HG03097 (cell line): Measurements from ENCODE around the gene LAGE3.

ENCODE experiments used
- ATAC-seq: cut with Tn5 transposase; IDR thresholded peaks from one replicate; pipeline ENCODE4 v1.9.1; 2021; ENCODE audit not compliant: unreplicated experiment, low FRiP score

The LAGE3 gene

DNA sequence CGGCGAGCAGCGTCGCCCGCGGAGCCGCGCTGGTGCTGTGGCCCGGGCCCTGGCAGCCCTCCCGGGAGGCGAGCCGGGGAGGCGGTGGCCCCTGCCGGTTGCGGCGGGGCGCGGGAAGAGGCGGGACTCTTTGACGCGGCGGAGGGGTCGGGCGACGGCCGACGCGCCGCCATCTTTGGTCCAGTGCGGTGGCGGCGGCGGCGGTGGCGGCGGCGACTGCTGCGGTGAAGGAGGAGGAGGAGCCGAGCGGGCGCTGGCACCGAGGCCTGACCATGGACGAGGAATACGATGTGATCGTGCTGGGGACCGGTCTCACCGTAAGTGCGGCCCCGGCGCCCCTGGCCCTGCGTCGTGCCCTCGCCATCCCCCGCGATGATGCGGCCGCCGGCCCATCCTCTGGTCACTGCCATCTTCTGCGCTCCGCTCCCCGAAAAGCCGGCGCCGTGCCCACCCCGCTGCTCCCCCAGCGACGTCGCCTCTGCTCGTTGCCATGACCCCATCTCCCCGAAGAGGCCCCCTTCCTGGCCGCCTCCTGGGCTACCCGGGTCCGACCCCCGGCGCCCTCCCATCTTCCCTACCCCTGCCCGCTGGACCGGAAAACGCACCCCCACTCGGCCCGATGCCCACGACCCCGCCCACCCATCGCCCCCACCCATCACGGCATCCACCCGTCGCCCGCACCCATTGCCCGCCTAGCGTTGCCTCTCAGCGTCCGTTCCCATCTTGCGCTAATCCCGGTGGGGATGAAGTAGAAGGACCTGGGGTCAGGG is 41.9 kb downstream of the LAGE3 start, which contains the start of gene GDI1:
Gene GDI1 (plus strand): TSS at position 172 of the 770 bp plus-strand sequence. CDS start 101 bp downstream, at position 273.
- ATAC-seq, result no peak

DNA sequence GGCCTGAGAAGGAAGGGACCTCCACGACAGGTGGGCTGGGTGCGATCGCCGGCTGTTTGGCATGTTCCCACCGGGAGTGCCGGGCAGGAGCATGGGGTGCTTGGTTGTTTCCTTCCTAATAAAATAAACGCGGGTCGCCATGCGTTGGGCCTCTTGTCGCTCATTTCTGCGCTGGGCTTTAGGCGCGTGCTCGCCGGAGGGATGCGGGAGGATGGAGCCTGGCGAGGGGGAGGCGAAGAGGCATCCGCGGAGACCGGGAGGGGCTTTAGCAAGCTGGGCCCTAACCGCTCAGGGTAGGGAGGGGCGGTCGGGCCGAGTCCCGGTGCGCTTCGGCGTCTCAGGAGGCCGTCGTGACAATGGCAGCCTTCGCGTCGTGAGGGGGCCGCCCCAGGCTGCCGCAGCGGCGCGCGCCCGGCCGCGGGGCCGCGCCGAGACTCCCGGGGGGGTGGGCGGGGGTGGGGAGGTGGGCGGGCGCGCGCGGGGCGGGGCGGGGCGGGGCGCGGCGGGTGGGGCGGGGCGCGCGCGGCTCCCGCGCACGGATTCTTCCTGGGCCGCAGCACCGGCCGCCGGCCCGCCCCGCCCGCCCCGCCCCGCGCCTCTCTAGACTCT is 42.6 kb downstream of the LAGE3 start:
- no peak for ATAC-seq

DNA sequence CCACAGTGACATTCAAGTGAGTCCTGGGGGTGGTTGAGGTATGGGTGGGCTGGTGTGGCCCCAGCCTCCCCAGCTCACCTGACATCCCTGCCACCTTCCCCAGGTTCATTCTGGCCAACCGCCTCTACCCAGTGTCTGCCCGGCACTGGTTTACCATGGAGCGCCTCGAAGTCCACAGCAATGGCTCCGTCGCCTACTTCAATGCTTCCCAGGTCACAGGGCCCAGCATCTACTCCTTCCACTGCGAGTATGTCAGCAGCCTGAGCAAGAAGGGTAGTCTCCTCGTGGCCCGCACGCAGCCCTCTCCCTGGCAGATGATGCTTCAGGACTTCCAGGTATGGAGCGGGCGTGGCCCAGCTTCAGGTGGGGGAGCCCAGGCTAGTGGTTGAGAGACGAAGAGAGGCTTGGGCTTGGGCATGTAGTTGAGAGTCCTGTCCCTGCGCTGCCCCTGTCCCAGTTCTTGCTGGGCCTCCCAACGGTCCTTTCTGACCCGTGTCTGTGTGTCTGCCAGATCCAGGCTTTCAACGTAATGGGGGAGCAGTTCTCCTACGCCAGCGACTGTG is 43.8 kb downstream of the LAGE3 start:
- ATAC-seq, result no peak

DNA sequence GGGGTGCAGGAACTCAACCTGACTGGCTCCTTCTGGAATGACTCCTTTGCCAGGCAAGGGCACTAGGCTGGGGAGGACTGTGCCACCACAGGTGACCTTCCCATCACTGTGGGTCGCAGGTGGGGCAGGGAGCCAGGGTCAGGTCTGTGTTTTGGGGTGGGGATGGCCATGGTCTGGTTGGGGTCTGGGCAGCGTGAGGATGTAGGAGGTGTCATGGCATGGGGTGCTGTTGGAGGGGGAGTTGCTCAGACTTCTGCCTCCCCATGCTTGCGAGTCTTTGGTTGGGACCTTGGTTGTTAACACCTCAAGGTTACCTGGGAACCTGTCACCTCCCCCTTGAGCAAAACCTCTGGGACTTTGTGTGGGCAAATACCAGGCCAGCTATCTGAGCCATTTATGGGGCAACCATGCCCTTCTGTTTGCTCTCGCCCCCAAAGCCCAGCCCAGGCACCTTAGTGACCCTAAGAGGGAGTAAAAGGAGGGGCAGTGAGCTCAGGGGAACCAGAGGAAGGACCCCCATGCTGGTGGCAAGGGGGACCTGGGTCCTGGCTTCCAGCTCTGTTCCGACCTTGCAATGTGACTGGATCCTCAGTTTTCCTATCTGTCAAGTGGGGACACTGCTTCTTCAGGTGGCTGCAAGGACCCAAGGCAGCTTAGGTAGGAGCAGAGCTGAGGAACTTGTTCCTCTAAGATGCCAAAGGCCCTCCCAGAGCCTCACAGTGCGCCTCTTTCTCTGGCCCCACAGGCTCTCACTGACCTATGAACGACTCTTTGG is 44.5 kb downstream of the LAGE3 start:
- ATAC-seq, result no peak

DNA sequence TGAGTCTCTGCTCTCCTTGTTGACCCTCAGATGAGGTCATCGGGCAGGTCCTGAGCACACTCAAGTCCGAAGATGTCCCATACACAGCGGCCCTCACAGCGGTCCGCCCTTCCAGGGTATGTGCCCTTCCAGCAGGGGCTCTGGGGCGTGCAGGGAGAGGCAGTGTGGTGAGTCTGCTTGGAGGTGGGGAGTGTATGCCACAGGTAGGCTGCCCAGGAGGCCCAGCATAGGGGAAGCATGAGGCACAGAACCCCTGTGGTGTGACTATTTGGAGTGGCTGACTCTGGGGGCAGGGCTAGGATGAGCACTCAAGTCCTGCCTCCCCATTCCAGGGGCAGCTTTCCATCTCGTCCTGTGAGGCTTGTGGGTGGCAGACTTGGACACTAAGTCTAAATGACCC is 45.5 kb downstream of the LAGE3 start:
- ATAC-seq, result no peak

DNA sequence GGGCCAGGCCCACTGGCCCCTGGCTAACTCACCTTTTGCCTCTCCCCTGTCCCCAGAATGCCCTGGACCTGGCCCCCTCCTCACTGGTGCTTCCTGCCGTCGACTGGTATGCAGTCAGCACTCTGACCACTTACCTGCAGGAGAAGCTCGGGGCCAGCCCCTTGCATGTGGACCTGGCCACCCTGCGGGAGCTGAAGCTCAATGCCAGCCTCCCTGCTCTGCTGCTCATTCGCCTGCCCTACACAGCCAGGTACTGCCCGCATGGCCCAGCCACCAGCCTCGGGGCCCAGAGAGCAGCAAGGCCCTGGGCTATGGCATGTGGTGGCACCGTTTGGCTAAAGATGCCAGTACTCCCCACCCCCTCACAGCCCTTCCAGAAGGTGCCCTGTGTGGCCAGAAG is 46.9 kb downstream of the LAGE3 start:
- ATAC-seq, result no peak

DNA sequence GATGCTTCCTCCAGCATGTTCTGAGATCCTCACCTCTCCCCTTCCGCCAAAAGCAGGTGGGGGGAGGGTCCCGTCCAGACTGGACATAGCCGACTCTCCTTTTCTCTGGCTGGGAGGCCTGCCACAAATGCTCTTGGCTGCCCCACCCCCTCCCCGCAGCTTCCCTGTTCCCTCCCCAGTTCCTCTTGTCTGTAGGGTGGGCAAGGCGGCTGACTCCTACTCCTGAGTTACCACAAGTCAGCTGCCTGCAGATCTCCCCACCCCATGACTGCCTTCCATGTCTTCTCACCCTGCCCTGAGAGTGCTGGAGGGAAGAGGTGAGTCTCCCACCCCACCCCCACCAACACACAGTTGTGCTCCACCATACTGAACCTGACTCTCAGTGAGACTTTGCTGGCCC is 47.7 kb downstream of the LAGE3 start:
- ATAC-seq, result no peak

DNA sequence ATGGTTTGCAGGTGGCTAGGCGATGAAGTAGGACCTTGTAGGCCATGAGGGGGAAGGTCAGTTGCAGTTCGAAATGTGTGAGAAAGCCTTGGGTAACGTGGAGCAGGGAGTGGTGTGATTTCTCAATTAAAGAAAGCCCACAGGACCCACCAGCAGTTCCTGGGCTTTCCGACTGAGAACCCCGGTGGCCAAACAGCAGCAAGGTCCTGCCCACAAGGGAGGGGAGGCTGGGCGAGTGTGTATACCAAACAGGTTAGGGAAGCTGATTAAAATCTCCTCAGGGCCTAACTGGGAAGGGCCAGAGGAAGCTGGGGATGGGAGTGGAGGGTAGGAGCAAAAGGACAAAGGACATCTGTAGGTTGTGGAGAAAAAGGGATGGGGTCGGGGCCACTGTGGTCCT is 48.2 kb downstream of the LAGE3 start:
- no peak for ATAC-seq

DNA sequence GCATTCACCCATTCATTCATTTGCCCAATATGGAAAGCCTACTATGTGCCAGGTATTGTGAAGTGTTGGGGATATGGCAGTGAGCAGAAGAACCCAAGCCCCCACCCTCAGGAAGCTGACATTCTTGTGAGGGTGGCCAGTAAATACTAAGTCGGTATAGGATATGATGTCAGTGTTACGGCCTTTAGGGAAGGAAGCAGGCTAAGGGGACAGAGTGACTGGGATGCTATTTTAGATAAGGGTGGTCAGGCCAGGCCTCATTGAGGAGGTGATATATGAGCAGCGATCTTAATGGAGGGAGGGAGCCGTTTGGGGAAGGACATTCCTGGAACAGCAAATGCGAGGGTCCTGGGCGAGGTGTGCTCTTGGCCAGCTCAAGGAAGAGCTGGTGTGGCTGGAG is 48.6 kb downstream of the LAGE3 start:
- no peak for ATAC-seq

DNA sequence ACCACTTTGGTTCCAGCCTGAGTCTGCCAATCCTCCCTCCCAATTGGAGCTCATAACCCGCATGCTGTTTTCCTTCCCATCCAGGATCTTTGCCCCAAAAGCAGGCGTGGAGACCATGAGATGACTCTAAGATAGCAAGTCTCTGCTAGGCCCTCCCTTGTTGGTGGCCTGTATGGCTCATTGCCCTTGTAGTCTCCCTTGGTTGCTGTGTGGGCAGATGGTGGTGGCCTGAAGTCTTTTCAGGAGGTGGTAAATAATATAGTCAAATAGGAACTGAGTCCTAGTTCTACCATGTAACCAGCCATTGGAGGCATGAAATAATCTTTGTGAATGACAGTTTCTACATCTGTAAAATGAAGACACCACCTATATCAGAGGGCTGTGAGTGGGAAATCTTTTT is 49.4 kb downstream of the LAGE3 start:
- no peak for ATAC-seq

DNA sequence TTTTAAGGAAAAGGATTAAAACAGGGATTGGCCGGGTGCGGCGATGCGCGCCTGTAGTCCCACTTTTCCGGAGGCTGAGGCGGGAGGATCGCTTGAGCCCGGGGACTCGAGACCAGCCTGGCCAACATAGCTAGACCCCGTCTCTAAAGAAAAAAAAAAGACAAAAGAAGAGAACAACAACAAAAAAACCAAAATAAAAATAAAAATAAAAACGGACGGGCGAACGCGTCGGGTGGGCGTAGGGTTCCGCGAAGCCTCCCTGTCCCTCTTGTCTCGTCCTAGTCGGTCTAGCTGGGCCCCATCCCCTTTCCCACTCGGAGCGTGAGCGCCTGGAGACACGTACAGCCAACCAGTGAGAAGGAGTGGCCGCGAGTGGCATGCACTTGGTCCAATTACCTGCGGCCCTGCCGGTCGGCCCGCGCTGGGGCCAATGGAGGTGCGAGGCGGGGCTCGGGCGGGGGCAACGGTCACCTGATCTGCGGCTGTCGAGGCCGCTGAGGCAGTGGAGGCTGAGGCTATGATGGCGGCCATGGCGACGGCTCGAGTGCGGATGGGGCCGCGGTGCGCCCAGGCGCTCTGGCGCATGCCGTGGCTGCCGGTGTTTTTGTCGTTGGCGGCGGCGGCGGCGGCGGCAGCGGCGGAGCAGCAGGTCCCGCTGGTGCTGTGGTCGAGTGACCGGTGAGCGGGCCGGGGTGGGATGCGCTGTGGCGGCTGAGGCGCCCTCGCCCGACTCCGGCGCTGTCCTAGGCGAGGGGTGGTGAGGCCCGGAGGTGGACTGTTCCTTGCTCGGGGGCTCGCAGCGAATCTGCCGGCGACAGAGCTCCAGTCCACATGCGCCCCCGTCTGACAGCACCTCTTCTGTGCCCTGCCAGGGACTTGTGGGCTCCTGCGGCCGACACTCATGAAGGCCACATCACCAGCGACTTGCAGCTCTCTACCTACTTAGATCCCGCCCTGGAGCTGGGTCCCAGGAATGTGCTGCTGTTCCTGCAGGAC is 50.6 kb downstream of the LAGE3 start, which contains the start of gene ATP6AP1:
Gene ATP6AP1 (plus strand): TSS at position 502 of the 996 bp plus-strand sequence. CDS start 16 bp downstream, at position 518.
- ATAC-seq, result peak; percentile 90
